H1 (cell line): Measurements from ENCODE around the gene SLC9A2. TPM values are rescaled to one million over a fixed set of nuclear protein-coding genes. Genes with fewer than 3 reads are reported as not detected.

ENCODE experiments used
- SP2 ChIP-seq: IDR thresholded peaks from 2 replicates; pipeline ENCODE4 v1.6.1; 2012; ENCODE audit warnings: mild to moderate bottlenecking, low read length, inconsistent platforms
- polyA plus RNA-seq, 7 experiments: library from polyadenylated mRNA; depleted of rRNA in 3 of 7; stranded (reverse) in 5 of 7; unstranded in 2 of 7; fragments of >200 nt in 5 of 7; fragments of 200-250 nt in 2 of 7; gene quantifications; 1 replicate in 5 of 7; 2 replicates in 1 of 7; 4 replicates in 1 of 7; pipeline versions ENCODE4 v1.2.1 to v1.2.3, GENCODE V29; 2011 to 2013; ENCODE audit warnings: missing spikeins in 2 of 7, mixed read lengths in 2 of 7
- total RNA-seq: library from RNA; stranded (reverse); fragmentation: NEBNext Ultra II Directional; extraction: Animal tissue kit (Norgen Biotek cat#: 25700); gene quantifications from 2 replicates; pipeline ENCODE4 v1.2.1, GENCODE V29; 2021

SLC9A2 gene
- total and polyA plus RNA-seq, 2 of the 8 experiments (the other 6 are each of a cell fraction or from before 2014, with no cell fraction given): 0.06 to 0.13 TPM

GRCh38 chr2:102707796-102708695 lies 88.7 kb downstream of the SLC9A2 start (continued):
- TF ChIP-seq SP2: no peak
